DND-41 (cell line): ENCODE results near the gene PVALEF.

ENCODE experiments used
- ATAC-seq: fragments of 200-7000 bp; cut with Tn5 transposase; 3 replicates; pipeline ENCODE4 v1.9.1; 2021; ENCODE audit warnings: low read depth; ENCODE audit not compliant: insufficient read depth
- DNase-seq: peaks from one replicate; pipeline ENCODE4 v3.0.0-alpha.2; 2020
- H2AFZ ChIP-seq: 2 replicates; pipeline ENCODE4 v1.6.0; 2012; ENCODE audit warnings: low read depth, low read length
- H3K27ac ChIP-seq: 2 replicates; pipeline ENCODE4 v1.5.1; 2012; ENCODE audit warnings: low read length, inconsistent platforms
- H3K27me3 ChIP-seq: fragments of 200-600 bp; sonication (generic); 2 replicates; pipeline ENCODE4 v1.6.0; 2012; ENCODE audit warnings: low read length, mild to moderate bottlenecking, inconsistent platforms; ENCODE audit not compliant: insufficient read depth, poor library complexity
- H3K36me3 ChIP-seq: 2 replicates; pipeline ENCODE4 v1.5.1; 2012; ENCODE audit warnings: low read length, inconsistent platforms; ENCODE audit not compliant: insufficient read depth
- H3K4me1 ChIP-seq: 2 replicates; pipeline ENCODE4 v1.5.1; 2012; ENCODE audit warnings: mild to moderate bottlenecking, low read length; ENCODE audit not compliant: insufficient read depth
- H3K4me2 ChIP-seq: 2 replicates; pipeline ENCODE4 v1.6.0; 2012; ENCODE audit warnings: mild to moderate bottlenecking, moderate library complexity, low read length, inconsistent platforms; ENCODE audit not compliant: insufficient read depth
- H3K4me3 ChIP-seq, 2 experiments: fragments of 200-600 bp in 1 of 2; shearing (Covaris generic) in 1 of 2; 2 replicates each; pipeline ENCODE4 v1.5.1; 2012 to 2016; ENCODE audit warnings: inconsistent platforms in 2 of 2, low read length in 2 of 2, mild to moderate bottlenecking in 2 of 2, low read depth in 1 of 2, moderate library complexity in 1 of 2
- H3K79me2 ChIP-seq: 2 replicates; pipeline ENCODE4 v1.6.0; 2012; ENCODE audit warnings: low read length, inconsistent platforms; ENCODE audit not compliant: insufficient read depth
- H3K9ac ChIP-seq: 2 replicates; pipeline ENCODE4 v1.6.0; 2012; ENCODE audit warnings: low read depth, mild to moderate bottlenecking, inconsistent platforms, low read length, moderate library complexity
- H3K9me3 ChIP-seq: 2 replicates; pipeline ENCODE4 v1.5.1; 2012; ENCODE audit warnings: low read length, moderate library complexity, mild to moderate bottlenecking, inconsistent platforms; ENCODE audit not compliant: insufficient read depth, severe bottlenecking
- H4K20me1 ChIP-seq: 2 replicates; pipeline ENCODE4 v1.6.0; 2012; ENCODE audit warnings: low read length; ENCODE audit not compliant: insufficient read depth
- EZH2 ChIP-seq: IDR thresholded peaks from 3 replicates; pipeline ENCODE4 v1.6.1; 2012; ENCODE audit warnings: borderline replicate concordance, low read depth, mild to moderate bottlenecking, moderate library complexity, low read length, inconsistent platforms; ENCODE audit not compliant: severe bottlenecking
- TF ChIP-seq, protein P1 (sequence below): IDR thresholded peaks from 2 replicates; pipeline ENCODE4 v1.5.1; 2012; ENCODE audit warnings: borderline replicate concordance, low read length, moderate library complexity, mild to moderate bottlenecking; ENCODE audit not compliant: poor library complexity, severe bottlenecking; ENCODE audit errors: extremely low read depth

PVALEF gene

GRCh38 chr17:81197409-81197795 lies 32.1 kb downstream of the PVALEF start:
- no peak overlapping the region for H2AFZ ChIP-seq
- ATAC-seq (no peak), DNase-seq (no peak)
- no peak overlapping the region for H3K9ac ChIP-seq
- H3K27me3 ChIP-seq, result no peaks in the 10 kb centered on the region
- no peaks in the 10 kb centered on the region for H3K79me2 ChIP-seq
- no peak for TF ChIP-seq EZH2
- TF ChIP-seq, protein P1, sequence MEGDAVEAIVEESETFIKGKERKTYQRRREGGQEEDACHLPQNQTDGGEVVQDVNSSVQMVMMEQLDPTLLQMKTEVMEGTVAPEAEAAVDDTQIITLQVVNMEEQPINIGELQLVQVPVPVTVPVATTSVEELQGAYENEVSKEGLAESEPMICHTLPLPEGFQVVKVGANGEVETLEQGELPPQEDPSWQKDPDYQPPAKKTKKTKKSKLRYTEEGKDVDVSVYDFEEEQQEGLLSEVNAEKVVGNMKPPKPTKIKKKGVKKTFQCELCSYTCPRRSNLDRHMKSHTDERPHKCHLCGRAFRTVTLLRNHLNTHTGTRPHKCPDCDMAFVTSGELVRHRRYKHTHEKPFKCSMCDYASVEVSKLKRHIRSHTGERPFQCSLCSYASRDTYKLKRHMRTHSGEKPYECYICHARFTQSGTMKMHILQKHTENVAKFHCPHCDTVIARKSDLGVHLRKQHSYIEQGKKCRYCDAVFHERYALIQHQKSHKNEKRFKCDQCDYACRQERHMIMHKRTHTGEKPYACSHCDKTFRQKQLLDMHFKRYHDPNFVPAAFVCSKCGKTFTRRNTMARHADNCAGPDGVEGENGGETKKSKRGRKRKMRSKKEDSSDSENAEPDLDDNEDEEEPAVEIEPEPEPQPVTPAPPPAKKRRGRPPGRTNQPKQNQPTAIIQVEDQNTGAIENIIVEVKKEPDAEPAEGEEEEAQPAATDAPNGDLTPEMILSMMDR, result no peak
- no peaks in the 10 kb centered on the region for H4K20me1 ChIP-seq
- no peak overlapping the region for H3K4me3 ChIP-seq
- no peaks in the 10 kb centered on the region for H3K9me3 ChIP-seq
- no peak overlapping the region for H3K4me2 ChIP-seq
- H3K36me3 ChIP-seq, result peaks cover 63% of the 10 kb centered on the region
- H3K4me1 ChIP-seq, result no peaks in the 10 kb centered on the region
- no peak overlapping the region for H3K27ac ChIP-seq

DNA sequence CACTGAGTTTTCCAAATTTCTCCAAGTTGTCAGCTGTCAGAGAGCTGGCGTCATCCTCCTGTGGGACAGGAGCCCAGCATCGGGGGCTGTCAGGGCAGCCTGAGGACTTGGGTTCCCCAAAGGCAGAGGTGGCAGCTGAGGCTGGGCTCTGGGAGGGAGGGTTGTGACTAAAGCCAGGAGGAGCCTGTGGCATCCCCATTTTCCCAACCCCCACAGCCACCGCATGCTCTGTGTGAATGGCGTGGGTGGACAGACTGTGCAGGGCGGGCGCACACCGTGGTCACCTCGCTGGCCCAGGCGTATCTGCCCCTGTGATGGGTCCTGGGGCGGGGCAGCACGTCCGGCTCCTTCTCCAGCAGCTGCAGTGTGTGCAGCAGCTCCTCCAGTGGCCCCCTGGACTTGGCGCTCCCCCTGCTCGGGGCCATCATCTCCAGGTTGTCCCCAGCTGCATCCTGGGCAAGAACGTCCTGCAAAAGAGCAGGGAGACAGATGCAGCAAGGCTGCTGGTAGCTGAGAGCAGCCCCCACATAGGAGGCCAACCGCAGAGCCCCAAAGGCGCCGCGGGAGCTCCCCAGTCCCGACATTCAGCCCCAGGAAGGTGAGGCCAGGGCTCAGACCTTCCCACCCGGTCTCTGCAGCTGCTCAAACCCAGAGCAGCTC lies 32.7 kb downstream of the PVALEF start:
- Histone ChIP-seq H3K4me2 (no peak overlapping the region), H3K36me3 (peaks cover 66% of the 10 kb centered on the region), H3K9me3 (no peaks in the 10 kb centered on the region), H3K79me2 (no peaks in the 10 kb centered on the region), H3K27ac (no peak overlapping the region), H2AFZ (no peak overlapping the region), H3K9ac (no peak overlapping the region), H3K4me3 (no peak overlapping the region), H3K27me3 (no peaks in the 10 kb centered on the region), H3K4me1 (no peaks in the 10 kb centered on the region), H4K20me1 (no peaks in the 10 kb centered on the region)
- ATAC-seq, result no peak
- no peak for DNase-seq
- TF ChIP-seq, protein P1, result no peak
- no peak for TF ChIP-seq EZH2

GRCh38 chr17:81198826-81199481 lies 33.6 kb downstream of the PVALEF start:
- Histone ChIP-seq H3K4me1 (no peaks in the 10 kb centered on the region), H3K9ac (no peak overlapping the region), H3K36me3 (peaks cover 73% of the 10 kb centered on the region), H3K4me2 (no peak overlapping the region), H2AFZ (no peak overlapping the region), H3K4me3 (no peak overlapping the region), H3K27me3 (no peaks in the 10 kb centered on the region), H3K79me2 (no peaks in the 10 kb centered on the region), H4K20me1 (no peaks in the 10 kb centered on the region), H3K9me3 (no peaks in the 10 kb centered on the region), H3K27ac (no peak overlapping the region)
- ATAC-seq (no peak), DNase-seq (no peak)
- TF ChIP-seq, protein P1, result no peak
